AG09309 (cell line): ENCODE measurements around the gene SSBP2.
"Not testable (repeated sequence)": the region's sequence is repeated elsewhere in the genome, so short reads cannot be mapped to it uniquely, and the experiment has no call there.

Experiments
- DNase-seq: peaks from one replicate; pipeline ENCODE4 v3.0.0-alpha.2; 2010; ENCODE audit warnings: low read depth
- H3K4me3 ChIP-seq: 2 replicates; pipeline ENCODE4 v1.5.1; 2011; ENCODE audit warnings: mild to moderate bottlenecking, low read depth, low read length, moderate library complexity; ENCODE audit not compliant: control insufficient read depth
- TF ChIP-seq, protein P1 (sequence below): IDR thresholded peaks from 2 replicates; pipeline ENCODE4 v1.5.1; 2011; ENCODE audit warnings: mild to moderate bottlenecking, low read depth, low read length, inconsistent platforms; ENCODE audit not compliant: insufficient read depth, control insufficient read depth; ENCODE audit errors: missing control alignments

SSBP2 gene

DNA sequence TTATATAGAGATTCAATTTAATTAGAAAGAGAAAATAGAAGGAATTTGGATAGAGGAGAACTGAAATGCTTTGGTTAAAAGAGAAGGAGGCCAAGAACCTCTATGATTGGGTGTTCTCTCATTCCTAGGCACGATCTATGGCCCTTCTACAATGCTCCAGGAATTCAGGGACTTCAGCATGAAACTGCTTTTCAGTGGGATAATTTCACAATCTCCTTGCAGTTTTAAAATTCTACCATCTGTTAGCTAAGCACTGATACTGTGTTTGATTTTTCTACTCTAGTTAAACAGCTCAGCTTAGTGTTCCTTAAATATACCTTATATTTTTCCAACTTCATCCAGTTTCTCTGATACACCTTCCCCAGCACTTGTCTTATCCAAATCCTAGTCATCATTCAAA lies 141.9 kb downstream of the SSBP2 start:
- no peak overlapping the region for H3K4me3 ChIP-seq
- TF ChIP-seq, protein P1, sequence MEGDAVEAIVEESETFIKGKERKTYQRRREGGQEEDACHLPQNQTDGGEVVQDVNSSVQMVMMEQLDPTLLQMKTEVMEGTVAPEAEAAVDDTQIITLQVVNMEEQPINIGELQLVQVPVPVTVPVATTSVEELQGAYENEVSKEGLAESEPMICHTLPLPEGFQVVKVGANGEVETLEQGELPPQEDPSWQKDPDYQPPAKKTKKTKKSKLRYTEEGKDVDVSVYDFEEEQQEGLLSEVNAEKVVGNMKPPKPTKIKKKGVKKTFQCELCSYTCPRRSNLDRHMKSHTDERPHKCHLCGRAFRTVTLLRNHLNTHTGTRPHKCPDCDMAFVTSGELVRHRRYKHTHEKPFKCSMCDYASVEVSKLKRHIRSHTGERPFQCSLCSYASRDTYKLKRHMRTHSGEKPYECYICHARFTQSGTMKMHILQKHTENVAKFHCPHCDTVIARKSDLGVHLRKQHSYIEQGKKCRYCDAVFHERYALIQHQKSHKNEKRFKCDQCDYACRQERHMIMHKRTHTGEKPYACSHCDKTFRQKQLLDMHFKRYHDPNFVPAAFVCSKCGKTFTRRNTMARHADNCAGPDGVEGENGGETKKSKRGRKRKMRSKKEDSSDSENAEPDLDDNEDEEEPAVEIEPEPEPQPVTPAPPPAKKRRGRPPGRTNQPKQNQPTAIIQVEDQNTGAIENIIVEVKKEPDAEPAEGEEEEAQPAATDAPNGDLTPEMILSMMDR: no peak
- DNase-seq: no peak

DNA sequence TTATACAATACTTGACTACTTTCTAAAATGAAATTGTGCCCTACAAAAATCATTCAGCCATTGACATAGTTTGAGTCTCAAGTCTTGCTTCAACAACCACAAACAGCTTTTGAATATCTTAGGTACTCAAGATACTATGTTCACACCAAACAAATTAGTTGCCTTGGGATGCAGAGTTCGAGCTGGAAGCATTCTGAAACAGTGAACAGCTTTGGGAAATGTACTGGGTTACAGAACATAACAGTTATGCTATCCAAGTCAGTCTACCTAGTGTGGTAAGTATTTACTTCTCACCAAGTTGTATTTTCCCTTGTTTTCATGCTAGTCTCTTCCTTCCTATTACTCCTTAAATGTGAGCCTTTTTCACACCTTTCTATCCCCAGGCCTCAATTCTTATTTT lies 143.2 kb downstream of the SSBP2 start:
- H3K4me3 ChIP-seq: no peak overlapping the region
- no peak for DNase-seq
- TF ChIP-seq, protein P1: no peak

DNA sequence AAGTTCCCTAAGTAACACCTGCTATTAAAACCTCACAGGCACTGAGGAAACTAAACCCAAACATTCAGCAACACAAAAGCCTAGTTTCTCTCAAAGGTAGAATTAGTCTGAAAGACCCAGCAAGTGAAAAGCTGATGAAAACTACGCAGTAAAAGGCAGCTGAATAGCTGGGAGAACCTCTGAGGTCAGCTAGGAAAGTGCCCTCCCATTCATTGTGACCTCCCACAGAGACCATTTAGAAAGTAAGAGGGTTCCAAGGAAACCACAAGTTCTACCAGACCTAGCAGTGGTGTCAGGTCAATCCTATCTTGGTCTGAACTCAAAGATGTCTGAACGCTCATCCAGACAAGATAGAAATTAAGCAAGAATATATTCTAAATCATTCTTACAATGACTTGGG lies 144.7 kb downstream of the SSBP2 start:
- H3K4me3 ChIP-seq: no peak overlapping the region
- TF ChIP-seq, protein P1: no peak
- no peak for DNase-seq

DNA sequence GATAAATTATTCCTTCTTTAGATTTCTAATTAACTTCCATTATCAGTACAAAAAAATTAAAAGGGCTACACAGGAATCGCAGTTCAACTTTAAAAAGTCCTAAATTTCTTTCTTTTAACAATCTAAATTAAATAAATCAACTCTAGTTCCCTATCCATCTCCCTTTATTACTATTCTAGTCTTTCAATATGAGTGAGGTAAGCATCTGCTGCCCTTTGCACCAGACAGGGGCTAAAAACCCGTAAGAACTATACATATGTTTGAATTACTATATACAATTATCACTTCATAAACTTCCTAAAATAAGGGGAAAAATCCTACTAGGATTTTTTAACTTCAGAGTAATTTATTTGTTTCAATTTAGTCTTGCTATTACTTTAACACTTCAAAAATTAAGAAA lies 145.6 kb downstream of the SSBP2 start:
- TF ChIP-seq, protein P1: no peak
- no peak for DNase-seq

DNA sequence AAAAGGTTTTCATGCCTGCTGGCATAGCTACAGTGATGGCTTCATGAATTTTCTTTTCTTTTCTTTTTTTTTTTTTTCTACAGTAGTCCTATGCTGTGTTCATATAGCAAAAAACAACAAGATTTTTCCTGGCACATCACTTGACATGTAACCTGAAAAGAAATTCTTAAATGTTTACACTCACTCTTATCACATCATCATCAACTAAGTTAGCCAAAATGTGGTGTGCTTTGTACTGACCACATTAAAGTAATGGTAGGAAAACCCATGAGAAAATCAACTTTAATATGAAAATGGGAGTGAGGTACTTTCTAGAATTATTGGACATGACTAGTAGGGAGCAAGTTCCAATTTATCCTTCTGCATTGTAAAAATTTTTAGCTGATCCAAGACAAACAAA lies 146.7 kb downstream of the SSBP2 start:
- no peak overlapping the region for H3K4me3 ChIP-seq
- TF ChIP-seq, protein P1: no peak
- DNase-seq: no peak

More for the DNA sequence above, 145.6 kb downstream of the SSBP2 start:
- no peak overlapping the region for H3K4me3 ChIP-seq

DNA sequence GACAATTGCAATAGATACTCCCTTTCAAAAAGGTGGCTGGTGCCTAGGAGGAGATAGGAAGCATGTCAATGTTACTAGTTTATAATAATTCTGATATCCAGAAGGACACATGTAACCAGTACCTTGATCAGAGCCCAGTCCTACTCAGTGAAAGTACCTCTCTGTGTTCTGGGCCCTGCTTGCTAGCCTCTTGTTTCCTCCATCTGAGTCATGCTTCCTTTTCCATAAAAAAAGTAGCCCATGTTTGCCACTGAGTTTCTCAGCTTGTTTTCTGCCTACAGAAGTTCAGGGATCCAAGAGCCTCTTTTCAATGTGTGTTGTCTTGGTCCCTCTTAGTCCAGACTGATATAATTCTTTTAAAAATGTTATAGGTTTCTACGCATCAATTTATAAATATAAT lies 149.0 kb downstream of the SSBP2 start:
- TF ChIP-seq, protein P1: no peak
- DNase-seq: no peak
- H3K4me3 ChIP-seq: no peak overlapping the region

DNA sequence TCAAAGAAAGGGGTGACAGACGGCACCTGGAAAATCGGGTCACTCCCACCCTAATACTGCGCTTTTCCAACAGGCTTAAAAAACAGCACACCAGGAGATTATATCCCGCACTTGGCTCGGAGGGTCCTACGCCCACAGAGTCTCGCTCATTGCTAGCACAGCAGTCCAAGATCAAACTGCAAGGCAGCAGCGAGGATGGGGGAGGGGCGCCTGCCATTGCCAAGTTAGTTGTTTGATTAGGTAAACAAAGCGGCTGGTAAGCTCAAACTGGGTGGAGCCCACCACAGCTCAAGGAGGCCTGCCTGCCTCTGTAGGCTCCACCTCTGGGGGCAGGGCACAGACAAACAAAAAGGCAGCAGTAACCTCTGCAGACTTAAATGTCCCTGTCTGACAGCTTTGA lies 158.8 kb downstream of the SSBP2 start:
- DNase-seq, H3K4me3 ChIP-seq: not testable (repeated sequence)
